Measurements from ENCODE around the gene CDNF.

DNA sequence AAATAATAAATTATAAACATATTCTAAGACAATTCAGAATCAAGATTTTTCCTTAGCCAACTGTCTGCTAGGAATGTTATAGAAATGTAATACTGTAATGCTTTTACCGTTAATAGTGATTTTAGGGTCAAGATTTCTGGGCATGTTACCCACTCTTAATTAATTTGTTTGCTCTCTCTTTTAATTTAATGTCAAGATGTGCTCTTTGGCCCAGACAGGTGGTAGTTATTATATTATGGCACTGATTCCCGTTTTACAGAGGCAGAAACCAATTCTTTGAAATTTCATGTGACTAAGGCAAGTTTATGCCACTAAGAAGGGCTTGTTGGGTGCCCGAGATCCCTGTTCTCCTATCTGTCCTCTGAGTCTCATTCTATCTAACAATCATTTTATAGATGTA lies 62.2 kb downstream of the CDNF start:
- no peak for TF ChIP-seq ARNT (IDR thresholded peaks at IDR 0.05)
- no peak for TF ChIP-seq FOXM1 (IDR thresholded peaks at IDR 0.05; ENCODE audit: borderline replicate concordance)
- no peak for TF ChIP-seq ZNF384 (IDR thresholded peaks at IDR 0.05)
- TF ChIP-seq PKNOX1 (IDR thresholded peaks at IDR 0.05), result no peak
- no peak for TF ChIP-seq FOXA1 (IDR thresholded peaks at IDR 0.05)
- no peak for TF ChIP-seq BHLHE40 (IDR thresholded peaks at IDR 0.05; ENCODE audit: borderline replicate concordance)
- TF ChIP-seq SP1 (IDR thresholded peaks at IDR 0.05), result no peak
- TF ChIP-seq ELF4 (IDR thresholded peaks at IDR 0.05), result no peak
- no peak for TF ChIP-seq NFRKB (IDR thresholded peaks at IDR 0.05)
- no peak for TF ChIP-seq SUZ12 (IDR thresholded peaks at IDR 0.05)
- no peak for TF ChIP-seq HDGF (IDR thresholded peaks at IDR 0.05; ENCODE audit: borderline replicate concordance)
- TF ChIP-seq L3MBTL2 (conservative IDR thresholded peaks at IDR 0.05), result no peak
